Right forelimb (tissue), 1 donor: ENCODE results near the gene ZNF736.
"Not testable (repeated sequence)": the region's sequence is repeated elsewhere in the genome, so short reads cannot be mapped to it uniquely, and the experiment has no call there.

Source experiments
- DNase-seq: peaks from one replicate; pipeline ENCODE4 v3.0.0-alpha.2; 2018

The ZNF736 gene

DNA sequence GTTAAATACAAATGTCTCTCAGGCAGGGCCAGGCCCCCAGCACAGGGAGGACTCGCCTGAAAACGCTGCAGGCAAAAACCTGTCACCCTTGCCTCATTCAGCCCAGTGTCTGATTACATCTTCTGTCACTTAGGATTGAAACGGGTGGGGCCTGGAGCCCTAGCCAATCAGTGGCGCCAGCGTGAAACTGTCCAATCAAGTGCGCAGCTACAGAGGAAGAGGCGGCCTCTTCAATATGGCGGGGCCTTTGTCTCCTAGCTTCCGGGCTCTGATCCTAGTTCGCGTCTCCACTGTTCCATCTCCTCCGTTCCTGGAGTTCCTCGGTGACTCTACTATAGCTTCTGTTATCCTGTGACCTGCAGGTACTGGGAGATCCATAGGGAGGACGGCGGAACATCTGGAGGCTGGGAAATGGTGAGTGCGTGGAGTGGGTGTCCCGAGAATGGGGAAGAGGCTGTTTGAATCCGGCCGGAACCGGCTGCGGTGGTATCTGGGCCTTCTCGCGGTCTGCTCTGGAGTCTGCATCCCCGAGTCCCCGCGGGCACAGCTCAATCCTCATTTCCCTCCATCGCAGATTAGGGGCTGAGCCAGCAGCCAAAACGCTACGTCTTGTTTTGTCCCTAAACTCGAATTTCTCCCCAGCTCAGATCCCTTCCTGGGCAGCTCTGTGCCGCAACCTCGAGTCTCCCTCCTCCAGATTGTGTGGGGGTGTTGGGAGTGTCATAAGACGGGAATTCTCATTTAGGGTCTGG is at the start of gene ZNF736:
TSS of gene ZNF736 (plus strand) at position 222 of the 752 bp plus-strand sequence. CDS start at position 412, 190 bp downstream.
- DNase-seq: peak; percentile 91

- DNase-seq: no peak
These were observed 47.3 kb upstream of the ZNF736 start for GRCh38 chr7:64266341-64266919.

GRCh38 chr7:64277630-64278029 is 36.1 kb upstream of the ZNF736 start:
- no peak for DNase-seq

- DNase-seq: no peak
These were observed 18.9 kb upstream of the ZNF736 start for GRCh38 chr7:64294701-64295420.

DNA sequence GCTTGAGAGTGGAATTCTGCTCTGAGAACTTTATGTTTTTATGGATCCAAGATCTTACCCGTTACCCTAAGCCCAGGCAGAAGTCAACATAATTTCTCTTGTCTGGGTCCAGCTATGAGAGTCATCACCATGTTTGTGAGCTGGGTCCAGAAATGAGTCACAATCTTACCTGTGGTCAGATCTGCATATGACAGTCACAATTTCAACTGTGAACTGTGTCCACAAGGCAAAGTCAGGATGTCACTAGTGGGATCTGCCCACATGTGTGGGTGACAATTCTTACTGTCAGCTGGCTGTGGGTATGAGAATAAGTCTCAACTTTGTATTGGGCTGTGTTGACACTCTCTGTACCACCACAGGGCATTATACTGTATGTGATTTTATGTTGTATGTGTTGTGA is 16.3 kb upstream of the ZNF736 start:
- DNase-seq: not testable (repeated sequence)

DNA sequence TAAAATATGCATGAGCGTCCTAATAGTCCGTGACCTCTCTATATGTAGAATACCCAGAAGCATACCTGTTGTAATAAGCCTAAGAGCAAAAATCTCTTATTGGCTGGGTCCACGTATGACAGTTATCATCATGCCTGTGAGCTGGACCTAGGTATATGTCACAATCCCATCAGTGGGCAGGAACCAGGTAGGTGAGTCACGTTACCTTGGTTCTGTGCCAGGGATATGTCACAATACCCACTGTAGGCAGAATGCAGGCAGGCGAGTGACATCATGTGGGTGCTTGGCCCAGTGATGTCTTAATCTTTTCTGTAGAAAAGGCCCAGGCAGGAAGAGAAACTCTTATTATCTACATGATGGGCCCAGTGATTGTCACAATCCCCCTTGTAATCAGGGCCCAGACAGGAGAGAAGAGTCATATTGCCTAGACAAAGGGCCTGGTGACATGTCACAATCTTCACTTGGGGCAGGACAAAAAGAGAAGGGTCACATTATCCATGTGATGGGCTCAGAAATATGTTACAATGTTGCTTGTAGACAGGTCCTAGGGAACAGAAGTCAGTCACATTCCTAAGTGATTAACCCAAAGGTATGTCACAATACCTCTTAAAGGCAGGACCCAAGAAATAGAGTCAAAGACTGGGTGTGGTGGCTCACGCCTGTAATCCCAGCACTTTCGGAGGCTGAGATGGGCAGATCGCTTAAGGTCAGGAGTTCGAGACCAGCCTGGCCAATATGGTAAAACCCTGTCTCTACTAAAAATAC is 12.9 kb upstream of the ZNF736 start:
- DNase-seq: no peak

GRCh38 chr7:64307254-64308015 is 6.3 kb upstream of the ZNF736 start:
- DNase-seq: peak; percentile 87

GRCh38 chr7:64308016-64308270 is 5.8 kb upstream of the ZNF736 start:
- no peak for DNase-seq

DNA sequence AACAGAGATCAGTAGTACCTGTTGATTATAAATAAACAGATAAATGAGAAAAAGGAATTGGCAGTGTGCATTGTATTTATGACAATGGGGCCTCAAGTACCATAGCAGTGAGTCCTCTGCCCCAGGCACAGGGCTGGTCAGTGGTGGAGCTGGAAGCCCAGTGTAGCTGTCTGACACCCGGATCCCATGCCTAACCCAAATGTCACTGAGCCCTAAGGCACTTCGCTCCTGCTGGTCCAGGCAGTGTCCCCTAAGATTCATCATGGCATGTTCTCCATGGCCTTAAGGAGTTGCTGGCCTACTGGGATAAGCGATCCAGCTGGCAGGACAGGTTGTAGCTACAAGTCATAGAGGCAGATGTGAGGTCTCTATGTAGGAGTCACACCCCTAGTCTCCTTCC is 3.3 kb upstream of the ZNF736 start:
- DNase-seq: no peak

DNA sequence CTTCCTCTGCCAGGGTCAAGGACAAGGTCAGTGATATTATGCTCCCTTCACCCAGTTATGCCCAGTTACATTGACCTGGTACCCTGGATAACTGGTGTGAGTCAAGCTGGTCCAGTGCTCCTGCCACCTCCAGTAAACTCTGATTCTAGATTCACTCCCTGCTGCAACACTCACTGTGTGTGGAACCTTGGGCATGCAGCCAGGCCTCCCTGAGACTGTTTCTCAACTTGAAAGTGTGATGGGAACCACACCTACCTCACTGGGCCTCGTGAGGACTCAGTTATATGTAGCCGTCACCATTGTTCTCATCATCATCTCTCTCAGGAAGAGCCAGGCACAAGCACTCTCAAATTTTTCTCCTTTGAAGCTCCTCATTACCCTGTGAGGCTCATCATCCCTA is 935 bp upstream of the ZNF736 start:
- DNase-seq: no peak

GRCh38 chr7:64314566-64314965 is 805 bp downstream of the ZNF736 start:
- DNase-seq: no peak

- DNase-seq: not testable (repeated sequence)
These were observed 2.4 kb downstream of the ZNF736 start for GRCh38 chr7:64316031-64316742.

GRCh38 chr7:64320547-64321513 is 7.1 kb downstream of the ZNF736 start:
- DNase-seq: no peak

- DNase-seq: not testable (repeated sequence)
These were observed 10.4 kb downstream of the ZNF736 start for GRCh38 chr7:64324166-64324565.

GRCh38 chr7:64348713-64349210 is 35.0 kb downstream of the ZNF736 start:
- not testable (repeated sequence) for DNase-seq

- no peak for DNase-seq
These were observed 45.8 kb downstream of the ZNF736 start for GRCh38 chr7:64359543-64359942.

DNA sequence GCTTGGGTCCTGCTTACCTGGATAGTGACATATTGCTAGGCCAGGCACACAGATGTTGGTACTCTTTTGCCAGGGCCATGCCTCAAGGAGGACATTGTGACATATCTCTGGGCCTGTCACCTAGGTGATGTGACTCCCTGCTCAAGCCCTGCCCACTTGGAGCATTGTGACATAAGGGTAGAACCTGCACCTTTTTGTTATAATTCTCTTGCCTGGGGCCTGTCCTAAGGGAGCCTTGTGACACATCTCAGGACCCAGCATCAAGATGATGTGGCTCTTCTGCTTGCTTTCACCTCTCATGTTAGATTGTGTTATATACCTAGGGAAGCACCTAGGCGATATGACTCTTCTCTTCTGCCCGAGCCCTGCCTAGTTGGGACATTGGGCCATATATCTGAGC is 57.4 kb downstream of the ZNF736 start:
- no peak for DNase-seq

- no peak for DNase-seq
These were observed 59.3 kb downstream of the ZNF736 start for GRCh38 chr7:64373017-64373416.

- no peak for DNase-seq
These were observed 86.6 kb downstream of the ZNF736 start for GRCh38 chr7:64400401-64400800.
